HEK293T (cell line): Measurements from ENCODE around the gene ADCY1.

Experiments
- BHLHE40 ChIP-seq: fragments of 450-650 bp; IDR thresholded peaks from 2 replicates; pipeline ENCODE4 v1.6.1; 2016; ENCODE audit warnings: mild to moderate bottlenecking, moderate library complexity, borderline replicate concordance
- CTBP1 ChIP-seq: fragments of 450-650 bp; IDR thresholded peaks from 2 replicates; pipeline ENCODE4 v1.6.1; 2016; ENCODE audit warnings: borderline replicate concordance
- ELF4 ChIP-seq: fragments of 450-650 bp; IDR thresholded peaks from 2 replicates; pipeline ENCODE4 v1.6.1; 2017; ENCODE audit warnings: antibody characterized with exemption
- FOXA1 ChIP-seq: fragments of 450-650 bp; IDR thresholded peaks from 2 replicates; pipeline ENCODE4 v1.6.1; 2016; ENCODE audit warnings: mild to moderate bottlenecking
- FOXK2 ChIP-seq: fragments of 450-650 bp; IDR thresholded peaks from 2 replicates; pipeline ENCODE4 v1.6.1; 2016; ENCODE audit warnings: mild to moderate bottlenecking
- FOXM1 ChIP-seq: fragments of 450-650 bp; IDR thresholded peaks from 2 replicates; pipeline ENCODE4 v1.6.1; 2017; ENCODE audit warnings: mild to moderate bottlenecking, borderline replicate concordance
- HDGF ChIP-seq: fragments of 450-650 bp; IDR thresholded peaks from 2 replicates; pipeline ENCODE4 v1.6.1; 2017; ENCODE audit warnings: antibody characterized with exemption, borderline replicate concordance
- L3MBTL2 ChIP-seq: fragments of 450-650 bp; conservative IDR thresholded peaks from 2 replicates; pipeline ENCODE4 v1.6.1; 2016; ENCODE audit warnings: mild to moderate bottlenecking
- LEF1 ChIP-seq: fragments of 450-650 bp; IDR thresholded peaks from 2 replicates; pipeline ENCODE4 v1.6.1; 2017; ENCODE audit warnings: mild to moderate bottlenecking, borderline replicate concordance
- NFRKB ChIP-seq: fragments of 450-650 bp; IDR thresholded peaks from 2 replicates; pipeline ENCODE4 v1.6.1; 2016; ENCODE audit warnings: mild to moderate bottlenecking, moderate library complexity
- SP1 ChIP-seq: fragments of 450-650 bp; IDR thresholded peaks from 2 replicates; pipeline ENCODE4 v1.6.1; 2017
- SUZ12 ChIP-seq: fragments of 450-650 bp; IDR thresholded peaks from 2 replicates; pipeline ENCODE4 v1.6.1; 2016; ENCODE audit warnings: mild to moderate bottlenecking
- TARDBP ChIP-seq: fragments of 450-650 bp; IDR thresholded peaks from 2 replicates; pipeline ENCODE4 v1.6.1; 2016
- ZNF384 ChIP-seq: fragments of 450-650 bp; IDR thresholded peaks from 2 replicates; pipeline ENCODE4 v1.6.1; 2016

- TF ChIP-seq BHLHE40 (no peak), FOXM1 (no peak), L3MBTL2 (no peak), TARDBP (no peak), LEF1 (no peak), FOXA1 (no peak), ELF4 (no peak), SP1 (no peak), ZNF384 (no peak), NFRKB (no peak), HDGF (no peak), SUZ12 (no peak), CTBP1 (no peak), FOXK2 (no peak)
These were observed 62.6 kb downstream of the ADCY1 start for GRCh38 chr7:45636733-45637132.
